HG02678 (cell line): ENCODE data around the gene DAO.

Source experiments
- ATAC-seq: cut with Tn5 transposase; IDR thresholded peaks from one replicate; pipeline ENCODE4 v1.9.1; 2021; ENCODE audit warnings: mild to moderate bottlenecking, moderate library complexity; ENCODE audit not compliant: unreplicated experiment

Gene DAO

GRCh38 chr12:108916336-108916735 lies 36.4 kb downstream of the DAO start:
- no peak for ATAC-seq

GRCh38 chr12:108918206-108918605 lies 38.3 kb downstream of the DAO start:
- no peak for ATAC-seq

GRCh38 chr12:108918960-108919642 lies 39.2 kb downstream of the DAO start:
- ATAC-seq, result no peak

DNA sequence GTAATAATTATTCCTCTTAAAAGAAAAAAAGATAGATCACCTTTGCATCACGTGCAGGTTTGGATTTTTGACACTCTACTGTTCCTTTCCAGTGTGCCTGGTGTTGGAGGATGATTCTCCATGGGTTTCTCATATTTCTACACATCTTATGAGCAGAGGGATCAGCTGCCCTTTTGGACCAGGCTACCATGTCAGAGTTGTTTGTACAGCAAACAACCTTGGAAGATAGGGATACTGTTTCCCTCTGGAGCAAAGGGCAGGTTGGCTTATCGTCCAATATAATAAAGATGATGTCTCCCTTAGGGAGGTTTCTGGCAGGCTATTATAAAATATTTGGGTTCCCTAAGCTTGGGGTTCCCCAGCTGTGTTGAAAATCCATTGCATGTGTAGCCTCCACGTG lies 42.1 kb downstream of the DAO start:
- ATAC-seq, result no peak

- no peak for ATAC-seq
These were observed 43.0 kb downstream of the DAO start for GRCh38 chr12:108922918-108923317.

DNA sequence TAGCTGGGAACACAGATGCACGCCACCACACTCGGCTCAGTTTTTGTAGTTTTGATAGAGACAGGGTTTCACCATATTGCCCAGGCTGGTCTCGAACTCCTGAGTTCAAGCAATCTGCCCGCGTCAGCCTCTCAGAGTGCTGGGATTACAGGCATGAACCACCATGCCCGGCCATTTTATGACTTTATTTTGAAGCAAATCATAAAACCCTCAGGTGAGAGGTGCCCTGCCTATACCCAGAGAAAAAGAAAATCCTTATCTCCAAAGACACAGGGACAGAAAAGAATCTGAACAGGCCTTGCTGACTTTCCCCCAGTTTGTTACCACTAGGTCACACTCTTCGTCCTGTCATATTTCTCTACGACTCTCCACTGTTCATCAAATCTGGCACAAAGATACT lies 48.8 kb downstream of the DAO start:
- no peak for ATAC-seq

DNA sequence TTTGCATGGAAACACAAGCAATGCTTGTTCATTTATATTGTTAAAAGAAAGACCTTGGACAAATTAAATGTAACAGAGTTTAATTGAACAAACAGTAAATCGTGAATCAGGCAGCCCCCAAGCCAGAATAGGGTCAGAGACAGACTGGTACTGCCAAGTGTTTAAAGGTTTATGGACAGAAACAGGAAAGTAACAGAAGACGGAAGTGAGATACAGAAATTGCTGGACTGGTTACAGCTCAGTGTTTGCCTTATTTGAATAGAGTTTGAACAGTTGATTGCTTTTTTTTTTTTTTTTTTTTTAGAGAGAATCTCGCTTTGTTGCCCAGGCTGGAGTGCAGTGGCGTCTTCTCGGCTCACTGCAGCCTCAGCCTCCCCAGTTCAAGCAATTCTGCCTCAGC lies 50.3 kb downstream of the DAO start:
- ATAC-seq, result peak; percentile 81

DNA sequence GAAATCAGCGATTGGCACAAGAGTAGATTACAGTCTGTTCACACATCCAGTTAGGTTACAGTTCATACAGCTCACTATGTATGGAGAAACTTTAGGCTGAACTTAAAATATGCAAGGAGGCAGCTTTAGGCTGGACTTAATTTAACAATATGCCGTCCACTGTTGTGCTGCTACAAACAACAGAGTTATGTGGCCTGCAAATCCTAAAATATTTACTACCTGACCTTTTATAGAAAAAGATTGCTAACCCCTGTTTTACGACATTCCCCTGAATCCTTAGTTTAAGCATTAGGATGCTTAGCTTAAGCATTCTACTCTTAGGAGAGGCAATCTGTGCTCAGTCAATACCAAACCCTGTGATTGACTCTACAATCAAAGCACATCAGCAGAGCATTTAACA lies 50.9 kb downstream of the DAO start:
- no peak for ATAC-seq

DNA sequence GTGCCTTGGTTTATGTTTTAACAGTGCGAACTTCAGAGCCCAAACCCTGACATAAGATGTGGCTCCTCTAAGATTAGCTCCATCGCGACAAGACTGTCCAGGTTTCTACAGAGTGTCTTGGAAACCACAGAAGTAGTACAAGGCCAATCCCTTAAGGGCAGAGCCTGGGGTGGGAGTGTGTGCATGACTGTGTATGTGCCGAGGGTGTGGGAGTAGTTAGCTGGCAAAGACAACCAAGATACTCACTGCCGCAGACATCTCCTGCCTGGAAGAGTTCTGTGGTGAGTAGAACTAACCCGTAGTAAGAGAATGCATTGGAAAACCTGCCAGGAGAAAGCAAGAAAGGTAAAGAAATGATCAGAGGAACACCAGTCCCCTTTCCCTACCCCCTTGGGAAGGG lies 54.1 kb downstream of the DAO start:
- ATAC-seq, result no peak

DNA sequence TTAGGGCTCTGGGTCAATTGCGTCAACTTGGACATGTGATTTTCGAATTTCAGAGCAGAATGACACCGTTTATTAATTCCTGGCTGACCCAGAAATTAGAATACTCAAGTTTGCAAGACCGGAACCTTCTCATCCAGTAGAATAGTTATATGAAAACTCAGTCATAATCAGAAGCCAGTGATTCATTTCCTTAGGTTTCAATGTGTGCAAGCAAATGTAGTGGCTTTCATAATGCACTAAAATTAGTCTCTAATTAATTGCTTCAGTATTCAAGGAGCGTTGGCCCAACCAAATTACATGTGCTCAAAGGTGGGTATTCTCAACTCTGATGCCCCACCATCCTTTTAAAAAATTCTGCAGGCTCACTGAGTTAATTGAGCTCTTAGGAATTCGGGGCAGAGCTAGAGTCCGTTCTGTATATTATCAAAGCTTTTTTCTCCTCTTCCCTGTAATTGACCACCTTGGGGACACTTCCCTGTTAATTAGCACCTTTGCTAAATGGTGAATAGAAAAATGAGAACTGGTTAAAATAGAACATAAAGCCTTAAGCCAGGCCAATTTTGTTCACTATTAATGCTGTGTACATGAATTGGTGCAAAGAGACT lies 55.4 kb downstream of the DAO start:
- ATAC-seq, result no peak

- no peak for ATAC-seq
These were observed 58.5 kb downstream of the DAO start for GRCh38 chr12:108938247-108938924.

DNA sequence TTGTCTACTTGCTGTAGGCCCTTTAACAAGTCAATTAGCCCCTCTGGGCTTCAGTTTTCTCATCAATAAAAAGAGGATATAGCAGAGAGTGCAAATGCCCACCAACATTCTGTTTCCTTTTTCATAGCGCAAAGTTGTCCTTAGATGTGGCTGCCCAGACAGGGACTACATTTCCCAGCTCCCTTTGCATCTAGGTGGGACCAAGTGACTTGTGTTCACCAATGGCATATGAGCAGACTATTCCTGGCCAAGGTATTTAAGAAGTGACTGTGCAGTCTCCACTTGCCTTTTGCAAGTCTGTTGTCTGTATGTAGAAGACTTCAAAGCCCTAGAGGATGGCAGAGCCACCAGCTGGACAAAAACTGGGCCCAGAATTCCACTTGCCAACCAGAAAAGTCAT lies 59.7 kb downstream of the DAO start:
- ATAC-seq, result no peak

DNA sequence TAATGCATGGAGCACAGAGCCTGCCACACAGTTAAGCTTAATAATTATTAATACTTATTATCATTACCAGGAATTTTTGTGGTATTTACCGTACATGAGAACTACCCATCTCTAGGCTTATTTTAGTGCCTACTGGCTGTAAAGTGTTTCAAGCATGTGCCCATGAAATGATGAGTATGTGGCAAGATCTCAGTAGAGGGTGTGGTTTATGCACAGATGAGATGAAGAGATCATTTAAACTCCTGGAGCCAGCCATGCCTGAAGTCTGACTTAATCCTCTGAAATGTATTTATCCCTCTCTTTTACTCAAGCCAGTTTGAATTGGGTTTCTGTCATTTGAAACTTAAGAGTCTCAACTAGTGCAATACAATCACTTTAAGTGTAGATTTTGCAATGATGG lies 60.2 kb downstream of the DAO start:
- no peak for ATAC-seq

- no peak for ATAC-seq
These were observed 67.2 kb downstream of the DAO start for GRCh38 chr12:108947097-108947496.

- no peak for ATAC-seq
These were observed 68.5 kb downstream of the DAO start for GRCh38 chr12:108948367-108948766.

- ATAC-seq, result no peak
These were observed 70.1 kb downstream of the DAO start for GRCh38 chr12:108949976-108950375.
